ENCODE results near the gene EPB41L5.

EPB41L5 gene

DNA sequence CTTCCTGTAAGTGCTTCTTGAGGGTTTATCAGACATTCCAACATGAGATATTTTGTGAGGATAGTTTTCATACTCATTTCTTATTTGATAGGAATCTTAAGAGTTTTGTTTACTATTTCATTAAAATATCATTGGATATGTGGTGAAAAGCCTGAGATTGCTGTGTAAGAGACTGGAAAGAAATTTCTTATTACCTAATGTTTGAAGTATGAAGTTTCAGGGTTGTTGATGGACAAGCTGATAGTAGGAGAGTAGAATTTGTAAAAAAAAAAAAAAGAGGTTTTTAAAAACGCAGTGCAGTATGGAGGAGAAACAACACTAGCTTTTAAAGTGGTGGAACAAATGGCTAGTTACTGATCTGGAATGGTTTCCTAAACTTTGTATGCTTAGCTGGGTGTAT is 7.7 kb downstream of the EPB41L5 start:
- TF ChIP-seq FOXP2 (optimal IDR thresholded peaks at IDR 0.05; ENCODE audit: borderline replicate concordance, extremely low read depth, extremely low read length, insufficient read depth) (no peak), POLR2AphosphoS5 (IDR thresholded peaks at IDR 0.05; ENCODE audit: low read depth, low read length) (no peak), SIN3A (IDR thresholded peaks at IDR 0.05; ENCODE audit: borderline replicate concordance, insufficient read depth, low read length) (no peak), TAF1 (IDR thresholded peaks at IDR 0.05; ENCODE audit: borderline replicate concordance, insufficient read depth, low read length) (no peak)
- TF ChIP-seq, protein P1, sequence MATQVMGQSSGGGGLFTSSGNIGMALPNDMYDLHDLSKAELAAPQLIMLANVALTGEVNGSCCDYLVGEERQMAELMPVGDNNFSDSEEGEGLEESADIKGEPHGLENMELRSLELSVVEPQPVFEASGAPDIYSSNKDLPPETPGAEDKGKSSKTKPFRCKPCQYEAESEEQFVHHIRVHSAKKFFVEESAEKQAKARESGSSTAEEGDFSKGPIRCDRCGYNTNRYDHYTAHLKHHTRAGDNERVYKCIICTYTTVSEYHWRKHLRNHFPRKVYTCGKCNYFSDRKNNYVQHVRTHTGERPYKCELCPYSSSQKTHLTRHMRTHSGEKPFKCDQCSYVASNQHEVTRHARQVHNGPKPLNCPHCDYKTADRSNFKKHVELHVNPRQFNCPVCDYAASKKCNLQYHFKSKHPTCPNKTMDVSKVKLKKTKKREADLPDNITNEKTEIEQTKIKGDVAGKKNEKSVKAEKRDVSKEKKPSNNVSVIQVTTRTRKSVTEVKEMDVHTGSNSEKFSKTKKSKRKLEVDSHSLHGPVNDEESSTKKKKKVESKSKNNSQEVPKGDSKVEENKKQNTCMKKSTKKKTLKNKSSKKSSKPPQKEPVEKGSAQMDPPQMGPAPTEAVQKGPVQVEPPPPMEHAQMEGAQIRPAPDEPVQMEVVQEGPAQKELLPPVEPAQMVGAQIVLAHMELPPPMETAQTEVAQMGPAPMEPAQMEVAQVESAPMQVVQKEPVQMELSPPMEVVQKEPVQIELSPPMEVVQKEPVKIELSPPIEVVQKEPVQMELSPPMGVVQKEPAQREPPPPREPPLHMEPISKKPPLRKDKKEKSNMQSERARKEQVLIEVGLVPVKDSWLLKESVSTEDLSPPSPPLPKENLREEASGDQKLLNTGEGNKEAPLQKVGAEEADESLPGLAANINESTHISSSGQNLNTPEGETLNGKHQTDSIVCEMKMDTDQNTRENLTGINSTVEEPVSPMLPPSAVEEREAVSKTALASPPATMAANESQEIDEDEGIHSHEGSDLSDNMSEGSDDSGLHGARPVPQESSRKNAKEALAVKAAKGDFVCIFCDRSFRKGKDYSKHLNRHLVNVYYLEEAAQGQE (IDR thresholded peaks at IDR 0.05; ENCODE audit: insufficient read depth in 1 of 2, low read depth in 2 of 2, low read length in 2 of 2) = no peak

DNA sequence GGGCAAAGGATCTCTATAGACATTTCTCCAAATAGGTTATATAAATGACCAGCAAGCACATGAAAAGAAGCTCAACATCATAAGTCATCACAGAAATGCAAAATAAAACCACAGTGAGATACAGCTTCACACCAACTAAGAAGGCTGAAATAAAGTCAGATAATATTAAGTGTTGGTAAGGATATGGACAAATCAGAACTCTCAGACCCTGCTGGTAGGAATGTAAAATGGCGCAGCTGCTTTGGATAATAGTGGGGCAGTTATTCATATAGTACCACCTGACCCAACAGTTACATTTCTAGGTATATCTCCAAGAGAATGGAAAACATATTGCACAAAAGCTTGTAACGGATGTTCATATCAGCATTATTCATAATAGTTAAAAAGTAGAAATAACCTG is 14.0 kb downstream of the EPB41L5 start:
- TF ChIP-seq POLR2AphosphoS5 (IDR thresholded peaks at IDR 0.05; ENCODE audit: low read depth, low read length) (no peak), SIN3A (IDR thresholded peaks at IDR 0.05; ENCODE audit: borderline replicate concordance, insufficient read depth, low read length) (no peak), FOXP2 (optimal IDR thresholded peaks at IDR 0.05; ENCODE audit: borderline replicate concordance, extremely low read depth, extremely low read length, insufficient read depth) (no peak), TAF1 (IDR thresholded peaks at IDR 0.05; ENCODE audit: borderline replicate concordance, insufficient read depth, low read length) (no peak)
- TF ChIP-seq, protein P1 (IDR thresholded peaks at IDR 0.05; ENCODE audit: insufficient read depth in 1 of 2, low read depth in 2 of 2, low read length in 2 of 2) = no peak

DNA sequence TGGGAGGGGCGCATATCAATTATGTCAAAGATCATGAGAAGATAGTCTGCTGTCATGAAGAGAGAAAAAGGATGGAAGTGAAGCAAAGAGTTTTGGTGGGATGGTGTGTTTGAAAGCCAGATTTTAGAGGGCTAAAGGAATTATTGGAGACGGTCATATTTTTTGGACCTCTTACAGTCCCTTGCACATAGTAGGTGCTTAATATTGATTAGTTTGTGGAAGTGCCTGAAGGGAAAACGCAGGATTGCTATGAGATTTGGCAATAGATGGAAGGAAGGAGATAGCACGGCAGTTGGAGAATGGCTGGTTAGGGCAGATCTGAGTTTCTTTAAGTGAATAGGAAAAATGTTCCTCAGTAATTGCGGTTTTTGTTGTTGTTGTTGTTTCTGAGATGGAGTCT is 15.9 kb downstream of the EPB41L5 start:
- TF ChIP-seq TAF1 (IDR thresholded peaks at IDR 0.05; ENCODE audit: borderline replicate concordance, insufficient read depth, low read length) = no peak

DNA sequence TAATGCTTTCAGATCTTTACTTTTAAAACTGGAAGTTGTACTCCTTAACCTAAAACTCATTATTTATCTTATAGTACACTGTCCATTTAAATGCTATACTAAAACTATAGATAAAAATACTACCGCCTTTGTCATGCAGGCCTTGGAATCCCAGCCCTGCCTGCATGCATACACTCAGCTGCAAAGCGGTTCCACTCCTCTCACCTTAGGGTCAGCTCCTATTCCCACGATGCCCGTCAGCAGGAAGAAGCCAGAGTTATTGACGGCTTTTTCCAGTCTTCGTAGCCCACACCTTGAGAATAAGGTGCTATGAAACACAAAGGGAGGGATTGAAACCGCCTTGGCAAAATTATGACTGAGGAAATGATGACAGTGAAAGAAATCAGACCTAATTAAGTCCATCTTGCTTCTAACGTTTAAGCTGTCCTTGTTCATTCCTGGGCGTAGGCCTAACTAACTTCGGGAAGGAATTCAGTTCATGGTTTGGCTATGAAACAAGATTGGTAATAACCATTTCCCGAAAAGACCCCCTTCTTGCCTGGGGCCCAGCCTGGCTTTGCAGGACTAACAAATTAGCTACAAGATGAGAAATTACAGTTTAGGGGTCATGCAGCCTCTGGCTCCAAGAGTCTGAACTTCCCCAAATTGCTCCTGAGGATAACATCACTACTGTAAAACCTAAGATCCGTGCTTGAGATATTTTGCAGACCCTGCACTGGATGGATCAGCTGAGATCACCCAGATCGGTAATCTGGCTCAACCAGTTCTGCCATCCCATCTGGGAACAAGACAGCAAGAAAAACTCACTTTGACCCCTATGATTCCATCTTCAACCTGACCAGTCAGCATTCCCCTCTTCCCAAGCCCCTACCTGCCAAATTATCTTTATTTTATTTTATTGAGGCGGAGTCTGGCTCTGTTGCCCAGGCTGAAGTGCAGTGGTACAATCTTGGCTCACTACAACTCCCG is 17.1 kb downstream of the EPB41L5 start:
- TF ChIP-seq TAF1 (IDR thresholded peaks at IDR 0.05; ENCODE audit: borderline replicate concordance, insufficient read depth, low read length) (no peak), POLR2AphosphoS5 (IDR thresholded peaks at IDR 0.05; ENCODE audit: low read depth, low read length) (no peak), FOXP2 (optimal IDR thresholded peaks at IDR 0.05; ENCODE audit: borderline replicate concordance, extremely low read depth, extremely low read length, insufficient read depth) (no peak), SIN3A (IDR thresholded peaks at IDR 0.05; ENCODE audit: borderline replicate concordance, insufficient read depth, low read length) (no peak)
- TF ChIP-seq, protein P1 (IDR thresholded peaks at IDR 0.05; ENCODE audit: insufficient read depth in 1 of 2, low read depth in 2 of 2, low read length in 2 of 2) = no peak

DNA sequence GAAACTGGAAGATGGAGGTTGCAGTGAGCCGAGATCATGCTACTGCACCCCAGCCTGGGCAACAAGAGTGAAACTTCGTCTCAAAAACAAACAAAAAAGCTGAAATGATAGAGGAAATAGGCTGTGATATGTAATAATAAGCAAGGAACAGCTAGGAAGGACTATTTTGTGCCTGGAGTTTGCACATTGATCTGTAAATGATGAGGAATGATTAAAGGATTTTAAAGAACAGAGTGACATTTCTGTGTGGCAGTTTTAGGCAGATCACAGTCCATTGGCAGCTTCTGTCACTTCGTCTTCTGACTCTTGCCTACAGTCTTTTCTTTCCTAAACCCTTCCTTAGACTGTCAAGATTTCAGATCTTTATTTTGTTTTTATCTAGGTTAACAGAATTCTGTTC is 19.4 kb downstream of the EPB41L5 start:
- TF ChIP-seq SIN3A (IDR thresholded peaks at IDR 0.05; ENCODE audit: borderline replicate concordance, insufficient read depth, low read length) (no peak), FOXP2 (optimal IDR thresholded peaks at IDR 0.05; ENCODE audit: borderline replicate concordance, extremely low read depth, extremely low read length, insufficient read depth) (no peak), POLR2AphosphoS5 (IDR thresholded peaks at IDR 0.05; ENCODE audit: low read depth, low read length) (no peak), TAF1 (IDR thresholded peaks at IDR 0.05; ENCODE audit: borderline replicate concordance, insufficient read depth, low read length) (no peak)
- TF ChIP-seq, protein P1 (IDR thresholded peaks at IDR 0.05; ENCODE audit: insufficient read depth in 1 of 2, low read depth in 2 of 2, low read length in 2 of 2) = no peak
